GM12891 (cell line): ENCODE data around the gene CASP9.

ENCODE experiments used
- DNase-seq: peaks from one replicate; pipeline ENCODE4 v3.0.0; 2011; ENCODE audit warnings: low spot score; ENCODE audit not compliant: insufficient read length
- FAIRE-seq: peaks from 2 replicates; lab custom pipeline; 2011; peaks lifted over from hg19 to GRCh38; lab: Jason Lieb, UNC
- PAX5 ChIP-seq: IDR thresholded peaks from 2 replicates; pipeline ENCODE4 v1.6.1; 2011; ENCODE audit warnings: low read length, moderate library complexity, mild to moderate bottlenecking; ENCODE audit not compliant: insufficient read depth, severe bottlenecking
- POLR2A ChIP-seq: IDR thresholded peaks from 2 replicates; pipeline ENCODE4 v1.6.1; 2011; ENCODE audit warnings: low read depth, low read length, control low read depth
- POLR2AphosphoS5 ChIP-seq: IDR thresholded peaks from 2 replicates; pipeline ENCODE4 v1.6.1; 2011; ENCODE audit warnings: low read depth, low read length, control low read depth
- POU2F2 ChIP-seq: IDR thresholded peaks from 2 replicates; pipeline ENCODE4 v1.6.1; 2011; ENCODE audit warnings: low read depth, mild to moderate bottlenecking, control low read depth, low read length, moderate library complexity
- SPI1 ChIP-seq: IDR thresholded peaks from 2 replicates; pipeline ENCODE4 v1.6.1; 2011; ENCODE audit warnings: low read depth, low read length, control low read depth
- TAF1 ChIP-seq: IDR thresholded peaks from 2 replicates; pipeline ENCODE4 v1.6.1; 2011; ENCODE audit warnings: low read depth, low read length, control low read depth

CASP9 gene

GRCh38 chr1:15453734-15454133 lies 70.3 kb downstream of the CASP9 start:
- FAIRE-seq: no peak
- no peak for TF ChIP-seq POLR2A
- no peak for TF ChIP-seq PAX5
- no peak for TF ChIP-seq TAF1
- TF ChIP-seq POLR2AphosphoS5: no peak
- no peak for TF ChIP-seq SPI1
- no peak for TF ChIP-seq POU2F2
- DNase-seq: no peak

- DNase-seq (no peak), FAIRE-seq (no peak)
- TF ChIP-seq TAF1: no peak
These were observed 71.0 kb downstream of the CASP9 start for GRCh38 chr1:15452866-15453571.

GRCh38 chr1:15452216-15452615 lies 71.8 kb downstream of the CASP9 start:
- TF ChIP-seq PAX5 (no peak), POU2F2 (no peak), SPI1 (no peak), TAF1 (no peak), POLR2A (no peak), POLR2AphosphoS5 (no peak)
- FAIRE-seq (no peak), DNase-seq (no peak)

- FAIRE-seq: no peak
- DNase-seq: no peak
- no peak for TF ChIP-seq TAF1
- no peak for TF ChIP-seq SPI1
These were observed 72.8 kb downstream of the CASP9 start for GRCh38 chr1:15451014-15451722.

GRCh38 chr1:15449567-15449966 lies 74.4 kb downstream of the CASP9 start:
- TF ChIP-seq POLR2A (no peak), POU2F2 (no peak), SPI1 (no peak), TAF1 (no peak), PAX5 (no peak), POLR2AphosphoS5 (no peak)
- no peak for FAIRE-seq
- no peak for DNase-seq

GRCh38 chr1:15448877-15449462 lies 75.0 kb downstream of the CASP9 start:
- no peak for TF ChIP-seq SPI1
- no peak for TF ChIP-seq POLR2A
- DNase-seq (no peak), FAIRE-seq (no peak)

GRCh38 chr1:15446212-15446611 lies 77.8 kb downstream of the CASP9 start:
- TF ChIP-seq POU2F2 (no peak), TAF1 (no peak), PAX5 (no peak), POLR2A (no peak), SPI1 (no peak), POLR2AphosphoS5 (no peak)
- FAIRE-seq: no peak

GRCh38 chr1:15445390-15446122 lies 78.5 kb downstream of the CASP9 start:
- TF ChIP-seq TAF1 (no peak), POLR2A (no peak), POU2F2 (no peak), SPI1 (no peak), POLR2AphosphoS5 (no peak), PAX5 (no peak)
- no peak for FAIRE-seq

More at GRCh38 chr1:15446212-15446611, 77.8 kb downstream of the CASP9 start:
- DNase-seq: no peak

GRCh38 chr1:15444468-15445389 lies 79.3 kb downstream of the CASP9 start:
- FAIRE-seq: no peak
- DNase-seq: no peak

More at GRCh38 chr1:15445390-15446122, 78.5 kb downstream of the CASP9 start:
- DNase-seq: no peak

More at GRCh38 chr1:15444468-15445389, 79.3 kb downstream of the CASP9 start:
- TF ChIP-seq TAF1 (no peak), SPI1 (no peak), POU2F2 (no peak), POLR2AphosphoS5 (no peak), PAX5 (no peak), POLR2A (no peak)
